ENCODE measurements around the gene DELE1. TPM values are rescaled to one million over a fixed set of nuclear protein-coding genes. Genes with fewer than 3 reads are reported as not detected.

DELE1 gene
- total and polyA plus RNA-seq, 4 donors, result 23.2 to 49.0 (median 40.3) TPM

GRCh38 chr5:141941779-141942178, 18.1 kb downstream of the DELE1 start:
- H3K27me3 ChIP-seq (ENCODE audit: control insufficient read depth in 4 of 4, insufficient read depth in 4 of 4, low read length in 3 of 4), result no peaks in the 10 kb centered on the region
- H3K4me1 ChIP-seq (ENCODE audit: control insufficient read depth in 4 of 4, insufficient read depth in 4 of 4, low read length in 3 of 4), result peaks cover 3 to 17% (median 8%) of the 10 kb centered on the region in 4 donors
- no peak overlapping the region for H3K27ac ChIP-seq (ENCODE audit: low read depth in 1 of 2, low read length in 2 of 2)
- no peaks in the 10 kb centered on the region for H3K9me3 ChIP-seq (ENCODE audit: control insufficient read depth in 4 of 4, low read length in 3 of 4)
- H3K9ac ChIP-seq (ENCODE audit: low read depth in 1 of 2, low read length in 2 of 2), result no peak overlapping the region
- DNase-seq (ENCODE audit: low spot score), result no peak
- no peak overlapping the region for H3K4me3 ChIP-seq (ENCODE audit: low read depth in 1 of 3, low read length in 3 of 3)
- peaks cover 7 to 22% (median 18%) of the 10 kb centered on the region in 4 donors for H3K36me3 ChIP-seq (ENCODE audit: control insufficient read depth in 4 of 4, insufficient read depth in 3 of 4, low read depth in 1 of 4, low read length in 3 of 4)
- WGBS, result 80% methylated on average over 6 of the region's 6 CpGs
- TF ChIP-seq, protein P1, sequence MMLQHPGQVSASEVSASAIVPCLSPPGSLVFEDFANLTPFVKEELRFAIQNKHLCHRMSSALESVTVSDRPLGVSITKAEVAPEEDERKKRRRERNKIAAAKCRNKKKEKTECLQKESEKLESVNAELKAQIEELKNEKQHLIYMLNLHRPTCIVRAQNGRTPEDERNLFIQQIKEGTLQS (IDR thresholded peaks at IDR 0.05), result no peak
- no peak for TF ChIP-seq EGR1 (IDR thresholded peaks at IDR 0.05; ENCODE audit: low read depth in 2 of 2)
- TF ChIP-seq, protein P2, sequence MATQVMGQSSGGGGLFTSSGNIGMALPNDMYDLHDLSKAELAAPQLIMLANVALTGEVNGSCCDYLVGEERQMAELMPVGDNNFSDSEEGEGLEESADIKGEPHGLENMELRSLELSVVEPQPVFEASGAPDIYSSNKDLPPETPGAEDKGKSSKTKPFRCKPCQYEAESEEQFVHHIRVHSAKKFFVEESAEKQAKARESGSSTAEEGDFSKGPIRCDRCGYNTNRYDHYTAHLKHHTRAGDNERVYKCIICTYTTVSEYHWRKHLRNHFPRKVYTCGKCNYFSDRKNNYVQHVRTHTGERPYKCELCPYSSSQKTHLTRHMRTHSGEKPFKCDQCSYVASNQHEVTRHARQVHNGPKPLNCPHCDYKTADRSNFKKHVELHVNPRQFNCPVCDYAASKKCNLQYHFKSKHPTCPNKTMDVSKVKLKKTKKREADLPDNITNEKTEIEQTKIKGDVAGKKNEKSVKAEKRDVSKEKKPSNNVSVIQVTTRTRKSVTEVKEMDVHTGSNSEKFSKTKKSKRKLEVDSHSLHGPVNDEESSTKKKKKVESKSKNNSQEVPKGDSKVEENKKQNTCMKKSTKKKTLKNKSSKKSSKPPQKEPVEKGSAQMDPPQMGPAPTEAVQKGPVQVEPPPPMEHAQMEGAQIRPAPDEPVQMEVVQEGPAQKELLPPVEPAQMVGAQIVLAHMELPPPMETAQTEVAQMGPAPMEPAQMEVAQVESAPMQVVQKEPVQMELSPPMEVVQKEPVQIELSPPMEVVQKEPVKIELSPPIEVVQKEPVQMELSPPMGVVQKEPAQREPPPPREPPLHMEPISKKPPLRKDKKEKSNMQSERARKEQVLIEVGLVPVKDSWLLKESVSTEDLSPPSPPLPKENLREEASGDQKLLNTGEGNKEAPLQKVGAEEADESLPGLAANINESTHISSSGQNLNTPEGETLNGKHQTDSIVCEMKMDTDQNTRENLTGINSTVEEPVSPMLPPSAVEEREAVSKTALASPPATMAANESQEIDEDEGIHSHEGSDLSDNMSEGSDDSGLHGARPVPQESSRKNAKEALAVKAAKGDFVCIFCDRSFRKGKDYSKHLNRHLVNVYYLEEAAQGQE (IDR thresholded peaks at IDR 0.05), result no peak
- TF ChIP-seq, protein P3, sequence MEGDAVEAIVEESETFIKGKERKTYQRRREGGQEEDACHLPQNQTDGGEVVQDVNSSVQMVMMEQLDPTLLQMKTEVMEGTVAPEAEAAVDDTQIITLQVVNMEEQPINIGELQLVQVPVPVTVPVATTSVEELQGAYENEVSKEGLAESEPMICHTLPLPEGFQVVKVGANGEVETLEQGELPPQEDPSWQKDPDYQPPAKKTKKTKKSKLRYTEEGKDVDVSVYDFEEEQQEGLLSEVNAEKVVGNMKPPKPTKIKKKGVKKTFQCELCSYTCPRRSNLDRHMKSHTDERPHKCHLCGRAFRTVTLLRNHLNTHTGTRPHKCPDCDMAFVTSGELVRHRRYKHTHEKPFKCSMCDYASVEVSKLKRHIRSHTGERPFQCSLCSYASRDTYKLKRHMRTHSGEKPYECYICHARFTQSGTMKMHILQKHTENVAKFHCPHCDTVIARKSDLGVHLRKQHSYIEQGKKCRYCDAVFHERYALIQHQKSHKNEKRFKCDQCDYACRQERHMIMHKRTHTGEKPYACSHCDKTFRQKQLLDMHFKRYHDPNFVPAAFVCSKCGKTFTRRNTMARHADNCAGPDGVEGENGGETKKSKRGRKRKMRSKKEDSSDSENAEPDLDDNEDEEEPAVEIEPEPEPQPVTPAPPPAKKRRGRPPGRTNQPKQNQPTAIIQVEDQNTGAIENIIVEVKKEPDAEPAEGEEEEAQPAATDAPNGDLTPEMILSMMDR (IDR thresholded peaks at IDR 0.05; ENCODE audit: low read depth, low read length, missing input control), result no peak
- no peak for TF ChIP-seq JUND (IDR thresholded peaks at IDR 0.05)
- no peak for TF ChIP-seq NR2F2 (IDR thresholded peaks at IDR 0.05)
- TF ChIP-seq HNF4G (IDR thresholded peaks at IDR 0.05), result no peak
- TF ChIP-seq, protein P4, sequence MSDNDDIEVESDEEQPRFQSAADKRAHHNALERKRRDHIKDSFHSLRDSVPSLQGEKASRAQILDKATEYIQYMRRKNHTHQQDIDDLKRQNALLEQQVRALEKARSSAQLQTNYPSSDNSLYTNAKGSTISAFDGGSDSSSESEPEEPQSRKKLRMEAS (IDR thresholded peaks at IDR 0.05), result no peak
- TF ChIP-seq ZBTB33 (IDR thresholded peaks at IDR 0.05), result no peak
- TF ChIP-seq TAF1 (conservative IDR thresholded peaks at IDR 0.05), result no peak
- no peak for TF ChIP-seq GABPA (IDR thresholded peaks at IDR 0.05 in 1 of 2, conservative IDR thresholded peaks at IDR 0.05 in 1 of 2)
- no peak for TF ChIP-seq FOXA1 (IDR thresholded peaks at IDR 0.05)
- TF ChIP-seq RAD21 (IDR thresholded peaks at IDR 0.05), result no peak

GRCh38 chr5:141942185-141942857, 18.6 kb downstream of the DELE1 start:
- Histone ChIP-seq H3K36me3 (ENCODE audit: control insufficient read depth in 4 of 4, insufficient read depth in 3 of 4, low read depth in 1 of 4, low read length in 3 of 4) (peaks cover 7 to 17% (median 13%) of the 10 kb centered on the region in 4 donors), H3K9me3 (ENCODE audit: control insufficient read depth in 4 of 4, low read length in 3 of 4) (no peaks in the 10 kb centered on the region), H3K27me3 (ENCODE audit: control insufficient read depth in 4 of 4, insufficient read depth in 4 of 4, low read length in 3 of 4) (no peaks in the 10 kb centered on the region), H3K27ac (ENCODE audit: low read depth in 1 of 2, low read length in 2 of 2) (no peak overlapping the region), H3K4me1 (ENCODE audit: control insufficient read depth in 4 of 4, insufficient read depth in 4 of 4, low read length in 3 of 4) (peaks cover 3 to 17% (median 8%) of the 10 kb centered on the region in 4 donors), H3K4me3 (ENCODE audit: low read depth in 1 of 3, low read length in 3 of 3) (no peak overlapping the region), H3K9ac (ENCODE audit: low read depth in 1 of 2, low read length in 2 of 2) (no peak overlapping the region)
- no peak for DNase-seq (ENCODE audit: low spot score)
- 42% methylated on average over 9 of the region's 9 CpGs for WGBS
- TF ChIP-seq, protein P1 (IDR thresholded peaks at IDR 0.05), result no peak
- TF ChIP-seq, protein P4 (IDR thresholded peaks at IDR 0.05), result no peak
- TF ChIP-seq JUND (IDR thresholded peaks at IDR 0.05), result no peak
- TF ChIP-seq SP1 (IDR thresholded peaks at IDR 0.05), result peak; percentile 16
- peak; percentile 5 for TF ChIP-seq HNF4G (IDR thresholded peaks at IDR 0.05)
- TF ChIP-seq, protein P3 (IDR thresholded peaks at IDR 0.05; ENCODE audit: low read depth, low read length, missing input control), result peak; percentile 10
- peak; percentile 46 to 52 for TF ChIP-seq HNF4A (conservative IDR thresholded peaks at IDR 0.05)

All from liver (tissue), 9 donors.